Cerebellar nuclear complex (tissue), 1 donor: Measurements from ENCODE around the gene ADGRG1.
"Not testable (repeated sequence)": the region's sequence is repeated elsewhere in the genome, so short reads cannot be mapped to it uniquely, and the experiment has no call there.

Source experiments
- DNase-seq, 2 experiments: peaks; one replicate each; lab custom pipeline; 2025; lab: John Stamatoyannopoulos, UW

Gene ADGRG1

DNA sequence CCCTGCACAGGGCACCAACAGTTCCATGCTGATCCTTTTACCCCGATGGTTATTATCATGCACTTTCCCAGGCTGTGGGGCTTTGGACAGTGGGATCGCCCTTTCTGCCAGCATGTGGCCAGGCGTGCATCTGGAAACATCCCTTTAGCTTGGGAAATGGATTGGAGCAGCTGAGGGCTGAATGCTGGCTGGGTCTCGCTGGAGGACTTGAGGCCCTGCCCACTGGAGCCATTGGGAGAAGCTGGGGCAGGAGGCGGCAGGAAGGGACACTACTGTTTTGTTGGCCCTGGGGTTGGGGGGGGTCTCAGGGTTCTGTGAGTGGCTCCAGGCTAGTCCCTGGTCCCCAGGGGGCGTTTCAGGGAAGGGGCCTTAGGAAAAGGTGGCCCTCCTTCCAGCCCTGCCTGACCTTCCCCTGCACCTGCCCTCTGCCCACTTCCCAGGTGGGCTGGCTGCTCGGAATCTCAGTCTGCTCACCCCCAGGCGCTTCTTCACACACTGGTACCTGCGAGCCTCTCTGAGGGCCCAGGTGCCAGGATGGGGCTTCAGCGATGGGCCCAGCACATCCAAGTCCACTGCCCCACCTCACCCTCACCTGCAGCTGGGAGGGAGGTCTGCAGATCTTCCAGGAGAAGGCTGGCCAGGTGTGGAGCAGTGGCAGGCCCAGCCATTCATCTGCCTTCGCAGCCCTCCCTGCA is 38.1 kb downstream of the ADGRG1 start:
- no peak for DNase-seq

DNA sequence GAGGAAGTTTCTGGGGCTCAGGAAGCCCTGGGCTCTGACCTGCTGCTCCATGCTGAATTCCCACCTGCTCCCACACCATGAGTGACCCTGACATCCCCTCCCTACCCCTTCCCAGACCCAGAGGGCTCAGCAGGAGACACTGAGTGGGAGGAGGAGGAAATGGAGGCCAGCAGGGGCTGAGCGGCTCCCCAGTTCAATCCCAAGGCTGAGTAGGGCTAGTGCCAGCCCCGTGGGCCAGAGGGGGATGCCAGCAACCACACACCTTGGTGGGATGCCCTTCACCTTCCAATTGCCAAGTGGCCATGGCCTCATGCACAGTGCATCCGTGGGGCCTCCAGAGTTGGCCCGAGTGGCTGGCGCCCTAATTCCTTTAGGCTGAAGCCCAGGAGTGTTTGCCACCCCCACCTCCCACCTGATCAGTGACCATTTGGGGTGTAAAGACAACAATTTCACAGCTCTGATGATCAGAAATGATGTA is 38.7 kb downstream of the ADGRG1 start:
- DNase-seq = no peak

DNA sequence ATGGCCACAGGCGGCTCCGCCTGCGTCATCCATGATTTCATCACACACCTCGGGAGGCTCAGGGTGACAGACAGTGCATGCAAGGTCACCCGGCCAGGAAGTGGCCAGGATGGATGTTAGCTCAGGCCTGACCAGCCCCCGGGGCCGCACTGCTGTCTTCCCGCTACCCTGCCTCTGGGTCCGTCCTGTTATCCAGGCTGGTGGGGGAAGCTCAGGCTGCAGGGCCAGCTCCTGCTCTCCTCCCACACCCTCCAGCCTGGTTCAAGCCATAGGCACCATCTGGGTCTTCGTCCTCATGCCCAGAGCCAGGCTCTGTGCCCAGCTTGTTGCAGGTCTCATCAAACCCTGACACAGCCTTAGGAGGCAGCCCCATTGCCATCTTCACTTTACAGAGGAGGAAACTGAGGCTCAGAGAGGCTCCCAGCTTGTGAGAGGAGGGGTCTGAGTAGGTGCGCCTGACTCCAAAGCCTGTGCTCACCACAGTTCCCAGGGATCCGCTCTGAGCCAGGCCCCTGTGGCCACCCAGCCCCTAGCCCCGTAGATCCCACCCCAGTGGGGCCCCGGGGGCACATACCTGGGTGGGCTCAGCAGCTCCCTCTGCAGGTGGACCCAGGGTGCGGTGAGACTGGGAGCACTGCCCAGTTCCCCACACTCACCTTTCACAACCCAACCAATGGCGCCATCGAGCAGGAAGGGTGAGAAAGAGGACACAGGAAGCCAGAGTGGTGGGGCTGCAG is 39.3 kb downstream of the ADGRG1 start:
- no peak for DNase-seq

DNA sequence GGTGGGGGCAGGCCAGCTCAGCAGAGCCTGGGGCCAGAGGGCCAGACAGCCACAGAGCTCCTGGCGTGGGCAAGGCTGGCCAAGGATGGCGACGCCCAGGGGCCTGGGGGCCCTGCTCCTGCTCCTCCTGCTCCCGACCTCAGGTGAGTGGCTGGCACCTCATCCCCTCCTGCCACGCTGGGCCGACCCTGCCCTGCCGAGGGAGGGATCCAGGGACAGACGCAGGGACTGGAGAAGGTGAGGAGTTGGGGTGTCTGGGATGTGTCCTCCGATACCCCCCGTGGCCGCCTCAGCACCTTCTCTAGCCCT is 39.8 kb downstream of the ADGRG1 start, which contains the start of gene ADGRG3:
TSS of gene ADGRG3 (plus strand) at position 44 of the 309 bp plus-strand sequence. CDS start at position 86, 42 bp downstream.
- no peak for DNase-seq

DNA sequence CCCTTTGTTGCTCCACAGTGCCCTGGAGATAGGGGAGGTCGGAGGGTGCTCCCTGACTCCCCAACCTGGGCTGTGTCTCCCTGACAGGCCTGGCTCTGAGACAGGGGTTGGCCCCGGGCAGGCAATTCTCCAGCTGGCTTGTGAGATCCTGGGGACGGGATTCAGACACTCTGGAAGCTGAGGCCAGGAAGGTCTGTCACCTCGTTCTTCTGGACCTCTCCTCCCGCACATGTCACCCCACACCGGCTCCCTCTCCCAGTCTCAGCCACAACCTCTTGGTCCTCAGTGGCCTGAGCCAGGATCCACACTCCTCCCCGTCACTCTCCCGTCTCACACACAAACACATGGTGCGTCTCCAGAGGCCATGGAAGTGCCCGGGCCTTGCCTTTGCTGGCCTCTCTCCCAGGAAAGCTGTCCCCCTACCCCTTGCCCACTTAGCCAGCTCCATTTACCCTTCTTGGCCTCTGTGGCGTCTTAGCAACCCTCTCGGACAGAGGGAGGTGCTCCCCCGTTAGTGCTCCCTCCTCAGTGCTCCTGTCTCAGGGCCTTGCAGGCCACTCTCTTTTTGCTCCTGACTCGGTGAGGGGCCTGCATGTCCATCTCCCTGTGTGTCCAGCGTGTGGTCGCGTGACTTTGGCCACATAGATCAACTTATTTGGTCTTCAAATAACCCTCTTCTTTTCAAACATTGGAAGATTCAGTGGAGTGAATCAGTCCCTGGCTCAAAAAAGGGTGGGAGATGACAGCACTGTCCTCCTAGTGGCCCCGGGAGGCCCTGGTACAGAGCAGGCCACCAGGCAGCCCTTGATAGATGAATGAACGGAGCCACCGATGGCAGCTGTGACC is 40.4 kb downstream of the ADGRG1 start:
- DNase-seq = no peak

DNA sequence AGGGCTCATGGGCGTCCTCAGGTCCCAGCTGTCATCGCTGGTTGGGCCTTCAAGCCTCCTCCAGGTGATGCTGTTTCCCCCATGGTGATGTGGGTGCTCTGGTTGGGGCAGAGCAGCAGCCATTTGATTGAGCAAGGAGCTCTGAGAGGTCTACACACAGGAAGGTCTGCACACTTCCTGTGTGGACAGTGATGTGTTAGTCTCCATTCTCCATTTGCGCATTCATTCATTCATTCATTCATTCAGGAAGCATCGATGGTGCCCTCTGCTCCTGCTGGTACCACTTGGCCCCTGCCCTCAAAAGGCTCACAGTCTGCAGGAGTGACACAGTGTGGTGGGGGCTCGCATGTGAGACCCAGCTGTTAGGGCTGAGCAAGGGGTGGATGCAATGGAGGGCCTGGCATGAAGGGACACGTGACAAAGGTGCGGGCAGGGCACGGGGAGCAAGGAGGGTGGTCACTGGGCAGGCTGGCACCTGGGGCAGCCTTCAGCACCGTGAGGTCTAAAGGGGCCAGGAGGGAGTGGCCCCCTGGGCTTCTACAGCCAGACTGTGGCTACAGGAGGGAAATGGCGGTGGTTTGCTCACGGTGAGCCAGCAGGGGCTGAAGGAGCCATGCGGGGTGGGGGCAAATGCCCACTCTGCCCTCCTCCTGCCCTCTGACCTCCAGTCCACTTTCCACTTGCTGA is 41.2 kb downstream of the ADGRG1 start:
- no peak for DNase-seq

GRCh38 chr16:57670196-57670595 is 41.8 kb downstream of the ADGRG1 start:
- DNase-seq = no peak

- not testable (repeated sequence) for DNase-seq
These were observed 43.0 kb downstream of the ADGRG1 start for GRCh38 chr16:57671451-57671850.

DNA sequence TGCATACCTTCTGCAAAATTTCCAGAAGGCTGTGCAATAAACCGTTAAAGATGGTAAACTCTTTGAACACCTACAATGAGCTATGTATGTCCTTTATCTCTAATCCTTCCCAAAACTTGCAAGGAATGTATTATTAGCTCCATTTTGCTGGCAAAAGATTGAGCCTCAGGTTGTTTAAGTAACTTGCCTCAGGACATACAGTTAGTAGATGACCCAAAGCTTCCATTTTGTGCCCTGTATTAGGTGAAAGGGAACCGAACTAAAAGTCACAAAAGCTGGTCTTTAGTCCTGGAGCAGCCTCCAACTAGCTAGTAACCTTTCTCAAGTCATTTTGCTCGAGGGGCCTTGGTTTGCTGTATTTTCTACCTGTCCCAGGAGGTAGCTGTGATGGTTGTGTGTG is 44.0 kb downstream of the ADGRG1 start:
- no peak for DNase-seq

DNA sequence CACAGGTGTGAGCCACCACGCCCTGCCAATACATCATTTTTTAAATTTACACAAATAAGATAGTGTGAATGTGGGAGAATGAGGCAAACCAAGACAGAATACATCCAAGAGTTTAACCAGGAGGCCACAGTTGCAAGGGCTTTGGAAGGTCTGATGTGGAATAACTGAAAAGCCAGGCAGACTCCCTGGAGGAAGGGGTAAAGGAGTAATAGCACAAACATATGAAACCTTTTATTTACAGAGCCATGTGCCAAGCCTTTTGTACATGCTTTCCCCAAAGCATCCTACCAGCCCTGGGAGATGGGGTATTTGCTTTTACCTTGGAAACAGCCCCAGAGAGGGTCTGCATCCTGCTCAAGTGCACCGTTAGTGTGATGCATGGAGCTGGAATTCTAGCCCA is 44.4 kb downstream of the ADGRG1 start:
- DNase-seq = no peak

DNA sequence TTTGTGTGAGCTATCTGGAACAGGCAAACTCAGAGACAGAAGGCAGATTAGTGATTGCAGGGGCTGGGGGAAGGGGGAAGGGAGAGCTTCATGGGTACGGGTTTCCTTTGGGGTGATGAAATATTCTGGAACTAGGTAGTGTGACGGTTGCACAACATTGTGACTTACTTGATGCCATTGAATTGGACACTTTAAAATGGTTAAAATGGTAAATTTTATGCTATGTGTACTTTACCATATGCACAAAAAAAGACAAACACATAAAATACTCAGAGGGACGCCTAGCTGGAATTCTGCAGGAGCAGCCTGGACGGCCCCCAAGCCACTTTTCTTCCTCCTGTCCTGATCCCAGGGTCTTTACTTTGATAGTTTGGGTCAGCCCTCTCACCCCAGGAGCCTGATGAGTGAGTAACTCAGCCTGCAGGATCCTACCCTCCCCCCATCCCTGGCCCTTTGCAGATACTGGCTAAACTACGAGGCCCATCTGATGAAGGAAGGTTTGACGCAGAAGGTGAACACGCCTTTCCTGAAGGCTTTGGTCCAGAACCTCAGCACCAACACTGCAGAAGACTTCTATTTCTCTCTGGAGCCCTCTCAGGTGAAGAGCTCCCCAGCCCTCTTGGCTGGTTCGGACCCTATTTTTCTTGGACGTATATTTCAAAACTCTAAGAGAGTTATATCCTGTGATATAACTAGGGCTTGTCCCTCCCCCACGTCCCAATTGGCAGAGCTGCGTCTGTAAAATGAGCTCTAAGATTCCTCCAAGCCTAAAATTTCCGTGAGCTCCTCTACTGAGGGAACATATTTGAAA is 47.5 kb downstream of the ADGRG1 start:
- DNase-seq = no peak

DNA sequence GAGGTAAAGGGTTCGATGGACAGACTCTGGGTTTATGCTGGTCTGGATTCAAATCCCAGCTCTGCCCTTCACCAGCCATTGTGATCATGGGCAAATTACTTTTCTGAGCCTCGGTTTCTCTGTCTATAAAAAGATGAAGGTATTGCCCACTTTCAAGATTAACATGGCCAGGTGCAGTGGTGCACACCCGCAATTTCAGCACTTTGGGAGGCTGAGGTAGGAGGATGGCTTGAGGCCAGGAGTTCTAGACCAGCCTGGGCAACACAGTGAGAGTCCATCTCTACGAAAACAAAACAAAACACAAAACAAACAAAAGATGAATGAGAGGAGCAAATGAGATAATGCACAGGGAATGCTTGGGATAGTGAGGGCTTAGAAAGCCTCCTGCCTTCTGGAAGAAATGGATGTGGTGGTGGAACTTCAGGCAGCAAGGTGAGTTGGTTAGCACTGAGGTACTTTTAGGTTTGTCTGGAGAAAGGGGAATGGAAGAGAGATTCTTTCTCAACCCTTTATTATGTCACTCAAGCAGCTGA is 48.2 kb downstream of the ADGRG1 start:
- no peak for DNase-seq

- no peak for DNase-seq
These were observed 49.4 kb downstream of the ADGRG1 start for GRCh38 chr16:57677622-57678369.

GRCh38 chr16:57679016-57679415 is 50.6 kb downstream of the ADGRG1 start:
- no peak for DNase-seq

- no peak for DNase-seq
These were observed 51.5 kb downstream of the ADGRG1 start for GRCh38 chr16:57679767-57680482.

GRCh38 chr16:57680842-57681375 is 52.5 kb downstream of the ADGRG1 start:
- DNase-seq = no peak

GRCh38 chr16:57681950-57682728 is 53.7 kb downstream of the ADGRG1 start:
- no peak for DNase-seq
